Epithelial cell of prostate (primary cell): ENCODE measurements around the gene TMEM62.
"Not testable (repeated sequence)": the region's sequence is repeated elsewhere in the genome, so short reads cannot be mapped to it uniquely, and the experiment has no call there.

ENCODE experiments used
- DNase-seq: peaks from one replicate; pipeline ENCODE4 v3.0.0-alpha.2; 2011; ENCODE audit warnings: low read depth, low spot score
- H3K27ac ChIP-seq: fragments of 450-650 bp; 2 replicates; pipeline ENCODE4 v1.5.1; 2017; ENCODE audit warnings: mild to moderate bottlenecking

Gene TMEM62

GRCh38 chr15:43118829-43119228, 14.6 kb upstream of the TMEM62 start:
- no peak for DNase-seq
- no peak overlapping the region for H3K27ac ChIP-seq

GRCh38 chr15:43121863-43122262, 11.5 kb upstream of the TMEM62 start:
- DNase-seq, result no peak
- no peak overlapping the region for H3K27ac ChIP-seq

- no peak for DNase-seq
- H3K27ac ChIP-seq, result no peak overlapping the region
Measured at GRCh38 chr15:43125100-43125661, 8.2 kb upstream of the TMEM62 start.

GRCh38 chr15:43126356-43126755, 7.0 kb upstream of the TMEM62 start:
- DNase-seq, result no peak
- H3K27ac ChIP-seq, result no peak overlapping the region

- H3K27ac ChIP-seq, result peak overlapping the region; percentile 19
- DNase-seq, result no peak
Measured at GRCh38 chr15:43127752-43128151, 5.6 kb upstream of the TMEM62 start.

- DNase-seq, result not testable (repeated sequence)
- H3K27ac ChIP-seq, result peak overlapping the region; percentile 19
Measured at GRCh38 chr15:43128174-43128979, 5.0 kb upstream of the TMEM62 start.

GRCh38 chr15:43128980-43129335, 4.4 kb upstream of the TMEM62 start:
- H3K27ac ChIP-seq, result no peak overlapping the region
- no peak for DNase-seq

GRCh38 chr15:43132830-43133429, 456 bp upstream of the TMEM62 start:
- DNase-seq, result no peak
- H3K27ac ChIP-seq, result peak overlapping the region; percentile 64

- peak overlapping the region; percentile 64 for H3K27ac ChIP-seq
Measured at GRCh38 chr15:43134157-43134635, 810 bp downstream of the TMEM62 start.

GRCh38 chr15:43135351-43135750, 2.0 kb downstream of the TMEM62 start:
- no peak for DNase-seq
- H3K27ac ChIP-seq, result no peak overlapping the region

More at GRCh38 chr15:43134157-43134635, 810 bp downstream of the TMEM62 start:
- DNase-seq, result no peak

- no peak overlapping the region for H3K27ac ChIP-seq
- DNase-seq, result no peak
Measured at GRCh38 chr15:43143203-43143941, 10.0 kb downstream of the TMEM62 start.

- H3K27ac ChIP-seq, result no peak overlapping the region
- no peak for DNase-seq
Measured at GRCh38 chr15:43144512-43144911, 11.1 kb downstream of the TMEM62 start.

GRCh38 chr15:43146184-43146583, 12.8 kb downstream of the TMEM62 start:
- H3K27ac ChIP-seq, result no peak overlapping the region
- no peak for DNase-seq

GRCh38 chr15:43150191-43150929, 17.0 kb downstream of the TMEM62 start:
- peak; percentile 99 for DNase-seq
- peak overlapping the region; percentile 96 for H3K27ac ChIP-seq

GRCh38 chr15:43151688-43152087, 18.3 kb downstream of the TMEM62 start:
- H3K27ac ChIP-seq, result peak overlapping the region; percentile 96
- DNase-seq, result no peak

GRCh38 chr15:43153269-43153668, 19.9 kb downstream of the TMEM62 start:
- H3K27ac ChIP-seq, result no peak overlapping the region
- DNase-seq, result no peak

GRCh38 chr15:43165801-43166325, 32.5 kb downstream of the TMEM62 start:
- DNase-seq, result no peak
- H3K27ac ChIP-seq, result peak overlapping the region; percentile 43

- DNase-seq, H3K27ac ChIP-seq: not testable (repeated sequence)
Measured at GRCh38 chr15:43167261-43167660, 33.9 kb downstream of the TMEM62 start.

GRCh38 chr15:43168192-43169107, 35.1 kb downstream of the TMEM62 start:
- peak overlapping the region; percentile 76 for H3K27ac ChIP-seq
- peak; percentile 74 for DNase-seq
